Osteoblast (primary cell): ENCODE data around the gene MARCHF3. TPM values are rescaled to one million over a fixed set of nuclear protein-coding genes. Genes with fewer than 3 reads are reported as not detected.

Experiments
- DNase-seq: peaks from one replicate; pipeline ENCODE4 v3.0.0; 2011; ENCODE audit warnings: low spot score, mixed read lengths; ENCODE audit not compliant: insufficient read length; ENCODE audit errors: missing footprints
- H2AFZ ChIP-seq: 2 replicates; pipeline ENCODE4 v1.6.0; 2011; ENCODE audit warnings: mild to moderate bottlenecking, low read length
- H3K27ac ChIP-seq: 2 replicates; pipeline ENCODE4 v1.5.1; 2011; ENCODE audit warnings: mild to moderate bottlenecking, low read depth, low read length, moderate library complexity
- H3K27me3 ChIP-seq: 2 replicates; pipeline ENCODE4 v1.6.0; 2012; ENCODE audit warnings: mild to moderate bottlenecking, control low read depth, inconsistent platforms, low read length, moderate library complexity; ENCODE audit not compliant: insufficient read depth
- H3K36me3 ChIP-seq: 2 replicates; pipeline ENCODE4 v1.5.1; 2011; ENCODE audit warnings: mild to moderate bottlenecking, low read length, control low read depth, moderate library complexity; ENCODE audit not compliant: insufficient read depth
- H3K4me1 ChIP-seq: 2 replicates; pipeline ENCODE4 v1.5.1; 2011; ENCODE audit warnings: mild to moderate bottlenecking, low read length, control low read depth, moderate library complexity; ENCODE audit not compliant: insufficient read depth
- H3K4me2 ChIP-seq: 2 replicates; pipeline ENCODE4 v1.6.0; 2011; ENCODE audit warnings: mild to moderate bottlenecking, low read length; ENCODE audit not compliant: insufficient read depth
- H3K4me3 ChIP-seq: fragments of 200-600 bp; sonication (generic); 3 replicates; pipeline ENCODE4 v1.5.1; 2012; ENCODE audit warnings: mild to moderate bottlenecking, low read length, inconsistent platforms; ENCODE audit not compliant: insufficient read depth
- H3K79me2 ChIP-seq: 2 replicates; pipeline ENCODE4 v1.6.0; 2012; ENCODE audit warnings: mild to moderate bottlenecking, low read length, control low read depth, inconsistent platforms; ENCODE audit not compliant: insufficient read depth
- H3K9me3 ChIP-seq: 2 replicates; pipeline ENCODE4 v1.5.1; 2011; ENCODE audit warnings: low read depth, low read length, control low read depth
- H4K20me1 ChIP-seq: 2 replicates; pipeline ENCODE4 v1.6.0; 2012; ENCODE audit warnings: mild to moderate bottlenecking, low read length, control low read depth; ENCODE audit not compliant: insufficient read depth
- total RNA-seq: library from RNA; depleted of rRNA; stranded (reverse); fragments of >200 nt; gene quantifications from 2 replicates; pipeline ENCODE4 v1.2.3, GENCODE V29; 2012
- TF ChIP-seq, protein P1 (sequence below): IDR thresholded peaks from 2 replicates; pipeline ENCODE4 v1.5.1; 2011; ENCODE audit warnings: mild to moderate bottlenecking, low read depth, low read length, moderate library complexity; ENCODE audit errors: extremely low read depth

The MARCHF3 gene
- total RNA-seq, 1 donor = 2.2 TPM

DNA sequence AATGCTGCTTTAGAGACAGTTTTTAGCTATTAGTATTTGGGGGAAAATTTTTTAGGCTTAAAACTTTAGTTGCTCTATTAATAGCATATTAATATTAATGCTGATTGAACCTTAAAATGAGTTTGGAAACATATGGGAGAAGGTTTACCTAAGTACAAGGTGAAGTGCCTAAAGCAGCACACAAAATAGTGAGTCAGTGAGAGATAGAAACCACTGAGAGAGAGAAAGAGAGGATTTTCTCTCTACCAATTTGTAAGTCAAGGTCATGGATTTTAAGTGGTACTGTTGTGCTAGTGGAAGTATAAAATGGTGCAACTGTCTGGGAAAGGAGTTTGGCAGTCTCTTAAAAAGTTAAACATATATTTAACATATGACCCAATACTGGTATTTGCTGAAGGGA, 64.9 kb downstream of the MARCHF3 start:
- no peak overlapping the region for H2AFZ ChIP-seq
- no peaks in the 10 kb centered on the region for H3K36me3 ChIP-seq
- H3K9me3 ChIP-seq = no peaks in the 10 kb centered on the region
- H3K79me2 ChIP-seq = no peaks in the 10 kb centered on the region
- no peaks in the 10 kb centered on the region for H3K27me3 ChIP-seq
- no peak for DNase-seq
- no peaks in the 10 kb centered on the region for H4K20me1 ChIP-seq
- H3K4me2 ChIP-seq = peak overlapping the region; percentile 14
- TF ChIP-seq, protein P1, sequence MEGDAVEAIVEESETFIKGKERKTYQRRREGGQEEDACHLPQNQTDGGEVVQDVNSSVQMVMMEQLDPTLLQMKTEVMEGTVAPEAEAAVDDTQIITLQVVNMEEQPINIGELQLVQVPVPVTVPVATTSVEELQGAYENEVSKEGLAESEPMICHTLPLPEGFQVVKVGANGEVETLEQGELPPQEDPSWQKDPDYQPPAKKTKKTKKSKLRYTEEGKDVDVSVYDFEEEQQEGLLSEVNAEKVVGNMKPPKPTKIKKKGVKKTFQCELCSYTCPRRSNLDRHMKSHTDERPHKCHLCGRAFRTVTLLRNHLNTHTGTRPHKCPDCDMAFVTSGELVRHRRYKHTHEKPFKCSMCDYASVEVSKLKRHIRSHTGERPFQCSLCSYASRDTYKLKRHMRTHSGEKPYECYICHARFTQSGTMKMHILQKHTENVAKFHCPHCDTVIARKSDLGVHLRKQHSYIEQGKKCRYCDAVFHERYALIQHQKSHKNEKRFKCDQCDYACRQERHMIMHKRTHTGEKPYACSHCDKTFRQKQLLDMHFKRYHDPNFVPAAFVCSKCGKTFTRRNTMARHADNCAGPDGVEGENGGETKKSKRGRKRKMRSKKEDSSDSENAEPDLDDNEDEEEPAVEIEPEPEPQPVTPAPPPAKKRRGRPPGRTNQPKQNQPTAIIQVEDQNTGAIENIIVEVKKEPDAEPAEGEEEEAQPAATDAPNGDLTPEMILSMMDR = no peak
- H3K4me1 ChIP-seq = peaks cover 18% of the 10 kb centered on the region
- H3K27ac ChIP-seq = peak overlapping the region; percentile 17
- no peak overlapping the region for H3K4me3 ChIP-seq

DNA sequence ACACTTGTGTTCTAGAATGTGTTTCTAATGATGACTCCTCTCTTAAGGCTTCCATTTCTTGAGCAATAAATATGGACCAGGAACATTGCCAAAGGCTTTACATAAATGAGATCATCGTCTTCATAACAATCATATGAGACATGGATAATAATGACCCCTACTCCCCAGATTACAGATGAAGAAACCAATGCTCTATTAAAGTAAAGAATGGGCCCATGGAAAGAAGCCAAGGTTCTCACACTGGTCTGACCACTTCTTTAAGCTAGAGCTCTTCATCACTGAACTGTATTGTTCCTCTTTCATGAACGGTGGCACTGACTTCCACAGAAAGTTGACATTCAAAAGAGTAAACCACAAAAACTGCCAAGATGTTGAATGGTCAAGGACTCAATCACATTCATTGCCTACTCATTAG, 65.3 kb downstream of the MARCHF3 start:
- no peaks in the 10 kb centered on the region for H3K9me3 ChIP-seq
- no peaks in the 10 kb centered on the region for H3K27me3 ChIP-seq
- TF ChIP-seq, protein P1 = no peak
- H2AFZ ChIP-seq = no peak overlapping the region
- no peaks in the 10 kb centered on the region for H3K79me2 ChIP-seq
- H3K4me2 ChIP-seq = peak overlapping the region; percentile 14
- H3K4me1 ChIP-seq = peaks cover 14% of the 10 kb centered on the region
- H3K27ac ChIP-seq = peak overlapping the region; percentile 17
- H3K4me3 ChIP-seq = no peak overlapping the region
- no peaks in the 10 kb centered on the region for H4K20me1 ChIP-seq
- DNase-seq = no peak
- no peaks in the 10 kb centered on the region for H3K36me3 ChIP-seq

DNA sequence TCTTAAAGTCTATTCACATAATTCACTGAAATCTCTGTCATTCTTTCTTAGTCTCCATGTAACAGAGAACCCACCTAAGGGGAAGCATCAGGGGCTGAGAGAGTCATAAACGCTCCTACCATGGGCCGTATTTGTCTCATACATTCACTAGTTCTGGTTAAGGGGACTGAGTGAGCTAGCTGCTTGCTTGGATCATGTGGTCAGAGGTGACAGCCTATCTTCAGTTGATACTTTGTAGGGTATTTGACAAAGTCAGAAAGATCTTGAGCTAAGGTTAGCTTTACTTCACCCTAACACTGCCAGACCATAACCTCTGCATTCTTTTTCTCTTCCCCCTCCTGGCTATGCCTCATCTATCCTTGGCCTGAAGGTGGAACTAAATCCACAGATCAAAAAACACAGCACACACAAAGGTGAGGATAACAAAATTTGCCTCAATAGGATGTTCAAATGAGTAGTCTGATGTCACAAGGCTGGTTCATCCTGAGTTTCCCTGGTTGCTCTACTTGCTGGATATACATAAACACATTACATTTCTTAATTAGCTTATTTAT, 66.5 kb downstream of the MARCHF3 start:
- Histone ChIP-seq H3K4me2 (no peak overlapping the region), H3K27ac (no peak overlapping the region), H3K27me3 (no peaks in the 10 kb centered on the region), H3K36me3 (no peaks in the 10 kb centered on the region), H3K79me2 (no peaks in the 10 kb centered on the region), H3K4me3 (no peak overlapping the region), H3K4me1 (peaks cover 12% of the 10 kb centered on the region), H2AFZ (no peak overlapping the region), H3K9me3 (no peaks in the 10 kb centered on the region), H4K20me1 (no peaks in the 10 kb centered on the region)
- no peak for DNase-seq
- TF ChIP-seq, protein P1 = no peak

DNA sequence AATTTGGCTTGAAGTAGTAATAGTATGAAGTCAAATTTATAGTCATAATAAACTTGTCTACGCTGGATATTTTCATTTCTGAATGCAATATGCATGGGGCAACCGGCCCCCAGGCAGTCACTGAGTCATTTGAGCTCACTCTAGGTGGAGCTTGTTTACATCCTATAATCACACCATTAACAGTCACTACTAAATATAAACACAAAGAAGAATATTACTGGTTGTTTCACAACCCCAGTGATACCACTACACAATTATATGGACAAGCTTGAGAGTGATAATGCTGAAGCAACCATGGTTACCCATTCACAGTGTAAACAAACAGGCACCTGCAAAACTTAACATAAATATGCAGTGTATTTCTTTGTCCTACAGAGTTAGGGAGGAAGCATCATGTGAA, 68.7 kb downstream of the MARCHF3 start:
- no peaks in the 10 kb centered on the region for H3K9me3 ChIP-seq
- peaks cover 12% of the 10 kb centered on the region for H3K4me1 ChIP-seq
- no peak overlapping the region for H3K27ac ChIP-seq
- H3K36me3 ChIP-seq = no peaks in the 10 kb centered on the region
- no peak overlapping the region for H3K4me2 ChIP-seq
- H3K79me2 ChIP-seq = no peaks in the 10 kb centered on the region
- no peak overlapping the region for H3K4me3 ChIP-seq
- no peaks in the 10 kb centered on the region for H3K27me3 ChIP-seq
- no peak overlapping the region for H2AFZ ChIP-seq
- DNase-seq = no peak
- H4K20me1 ChIP-seq = no peaks in the 10 kb centered on the region
- TF ChIP-seq, protein P1 = no peak
